Posterior cingulate gyrus (tissue), 11 donors: ENCODE measurements around the gene ITPA.

Experiments
- DNase-seq, 10 donors: peaks; one replicate each; pipeline versions ENCODE4 v3.0.0 to v3.0.0-alpha.2; 2020 to 2021; ENCODE audit warnings: mixed read lengths in 3 of 10
- intact Hi-C: fragments of 100-400 bp; cut with DNase I; formaldehyde crosslinking; loops from one replicate; pipeline ENCODE4 v1.15.1; 2023

The ITPA gene

GRCh38 chr20:3239867-3240775, 30.8 kb downstream of the ITPA start:
- intact Hi-C loops, result no loop called here
- no peak for DNase-seq

DNA sequence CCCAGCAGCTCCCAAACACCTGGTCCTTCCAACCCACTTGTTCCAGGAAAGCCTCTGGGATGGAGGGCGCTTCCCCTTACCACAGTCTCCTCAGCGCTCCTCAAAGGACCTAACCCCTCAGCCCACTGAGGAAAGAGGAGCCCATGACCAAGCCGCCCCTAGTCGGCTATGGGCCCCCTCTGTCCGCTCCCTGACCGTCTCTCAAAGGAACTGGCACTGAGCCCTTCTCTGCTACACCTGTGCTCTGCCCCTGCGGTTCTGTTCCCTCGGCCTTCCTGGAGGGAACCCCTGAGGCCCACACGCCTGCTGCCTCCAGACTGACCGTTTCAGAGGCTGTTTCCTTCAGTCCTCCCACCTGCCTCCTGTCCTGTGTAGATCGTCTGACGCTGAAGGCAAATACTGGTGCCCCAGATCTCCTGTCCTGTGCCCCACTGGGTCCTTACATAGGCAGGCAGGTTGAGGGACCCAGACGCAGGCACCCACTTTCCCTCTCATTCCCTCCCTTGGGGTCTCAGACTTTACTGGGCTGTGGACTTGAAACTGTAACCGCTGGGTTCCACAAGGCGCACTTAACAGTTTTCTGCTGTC, 31.6 kb downstream of the ITPA start:
- no peak for DNase-seq
- intact Hi-C loops, result no loop called here

GRCh38 chr20:3242172-3242692, 32.9 kb downstream of the ITPA start:
- intact Hi-C loops, result no loop called here

GRCh38 chr20:3243718-3244358, 34.5 kb downstream of the ITPA start:
- peak in 1 of 10 donors; percentile 29 for DNase-seq
- intact Hi-C loops, result no loop called here

More at GRCh38 chr20:3242172-3242692, 32.9 kb downstream of the ITPA start:
- DNase-seq, result no peak

GRCh38 chr20:3244613-3245012, 35.3 kb downstream of the ITPA start:
- peak in 1 of 10 donors; percentile 45 for DNase-seq
- intact Hi-C loops, result no loop called here

DNA sequence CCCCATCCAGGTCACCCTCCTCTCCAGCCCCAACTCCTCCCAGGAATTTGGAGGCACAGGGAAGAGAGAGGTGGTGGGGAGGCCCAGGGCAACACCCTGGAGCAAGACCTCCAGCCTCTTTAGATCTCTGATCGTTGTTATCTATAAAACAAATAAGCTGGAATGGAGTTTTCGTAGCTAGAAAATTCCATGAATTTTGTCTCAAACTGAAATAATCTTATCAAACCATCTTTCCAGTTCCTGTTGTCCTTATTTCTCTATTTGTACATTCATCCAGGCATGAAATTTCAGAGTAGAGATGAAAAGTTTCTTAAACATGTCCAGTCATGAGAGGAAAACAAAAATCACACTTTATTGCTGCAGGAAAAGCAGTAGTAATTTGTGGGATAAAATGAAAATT, 35.9 kb downstream of the ITPA start:
- intact Hi-C loops, result no loop called here
- DNase-seq, result no peak

DNA sequence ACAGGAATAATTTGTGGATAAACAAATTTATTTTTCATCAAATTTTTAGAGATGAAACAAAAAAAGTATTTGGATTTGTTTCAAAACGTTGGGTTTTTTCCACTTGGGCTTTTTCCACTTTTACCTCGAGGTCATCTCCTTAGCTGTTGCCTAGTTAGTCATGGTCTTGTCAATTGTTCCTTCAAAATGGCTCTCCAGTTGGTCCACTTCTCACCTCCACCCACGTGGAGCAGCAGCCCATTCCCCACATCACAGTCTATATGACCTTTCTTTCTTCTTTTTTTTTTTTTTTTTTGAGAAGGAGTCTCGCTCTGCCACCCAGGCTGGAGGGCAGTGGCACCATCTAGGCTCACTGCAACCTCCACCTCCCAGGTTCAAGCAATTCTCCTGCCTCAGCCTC, 36.4 kb downstream of the ITPA start:
- DNase-seq, result no peak
- intact Hi-C loops, result no loop called here

- intact Hi-C loops, result no loop called here
- DNase-seq, result peak in 1 of 10 donors; percentile 9
These were observed 37.4 kb downstream of the ITPA start for GRCh38 chr20:3246682-3247081.

DNA sequence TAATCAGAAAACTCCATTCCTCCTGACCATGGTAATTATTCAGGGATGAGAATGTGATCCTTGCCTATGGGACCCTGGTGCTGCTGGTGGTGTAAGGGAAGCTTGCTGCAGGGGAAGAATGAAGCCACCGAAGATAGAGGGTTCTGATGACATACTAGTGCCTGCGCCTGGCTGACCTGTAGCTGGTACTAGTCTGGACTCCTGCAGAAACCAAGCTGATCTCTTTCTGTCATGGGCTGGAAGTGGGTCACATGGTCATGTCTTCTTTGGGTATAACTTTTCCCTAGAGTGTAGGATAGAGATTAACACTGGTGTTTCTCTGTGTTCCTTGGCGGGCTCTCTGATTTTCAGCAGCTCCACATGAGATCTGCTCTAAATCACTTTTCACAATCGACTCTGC, 38.3 kb downstream of the ITPA start:
- peak in 1 of 10 donors; percentile 54 for DNase-seq
- intact Hi-C loops, result no loop called here

GRCh38 chr20:3248167-3248992, 39.1 kb downstream of the ITPA start:
- DNase-seq, result peak in 2 of 10 donors; percentile 18 to 87
- intact Hi-C loops, result no loop called here

- intact Hi-C loops, result no loop called here
- DNase-seq, result no peak
These were observed 39.7 kb downstream of the ITPA start for GRCh38 chr20:3248993-3249347.

GRCh38 chr20:3250091-3250504, 40.8 kb downstream of the ITPA start:
- intact Hi-C loops, result no loop called here

GRCh38 chr20:3251806-3252205, 42.5 kb downstream of the ITPA start:
- DNase-seq, result peak in 4 of 10 donors; percentile 19 to 88 (median 66)
- intact Hi-C loops, result no loop called here

More at GRCh38 chr20:3250091-3250504, 40.8 kb downstream of the ITPA start:
- peak in 2 of 10 donors; percentile 41 to 58 for DNase-seq

- DNase-seq, result peak in 2 of 10 donors; percentile 41 to 53
- intact Hi-C loops, result no loop called here
These were observed 46.4 kb downstream of the ITPA start for GRCh38 chr20:3255728-3256127.

DNA sequence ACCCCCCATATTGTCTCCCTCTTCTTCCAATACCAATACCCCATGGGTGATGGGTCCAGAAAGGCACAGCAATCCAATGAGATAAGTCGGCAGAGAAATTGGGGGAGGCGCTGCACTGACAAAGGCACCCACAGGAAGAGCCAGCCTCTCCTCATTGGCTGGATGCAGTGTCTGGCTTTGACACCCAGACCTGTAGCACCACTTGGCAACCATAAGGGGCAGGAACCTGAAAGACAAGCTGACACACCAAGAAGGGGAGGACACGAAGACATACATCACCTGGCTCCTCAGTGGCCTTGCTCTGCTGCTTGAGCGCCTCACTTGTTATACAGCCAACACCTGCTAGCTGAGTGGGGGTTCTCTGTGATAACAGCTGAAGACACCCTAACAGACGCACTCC, 49.1 kb downstream of the ITPA start:
- DNase-seq, result peak in 2 of 10 donors; percentile 26 to 30
- intact Hi-C loops, result no loop called here

DNA sequence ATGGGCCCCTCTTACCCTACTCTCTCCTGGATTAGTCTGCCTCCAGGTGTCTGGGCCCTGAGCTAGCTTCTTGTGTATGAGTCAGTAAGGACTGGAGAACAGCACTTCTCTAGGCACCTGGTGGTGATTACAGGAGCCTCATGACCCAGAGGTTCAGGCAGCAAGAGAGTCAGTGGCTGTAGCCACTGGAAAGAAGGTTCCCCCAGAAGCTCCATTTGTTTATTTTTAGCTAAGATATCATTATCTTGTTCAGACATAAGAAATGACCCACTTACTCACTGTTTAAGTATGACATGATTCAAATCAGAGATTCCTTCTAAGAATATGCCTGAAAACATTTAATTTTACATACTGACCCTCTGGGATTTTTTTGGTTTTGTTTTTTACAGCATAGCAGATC, 53.3 kb downstream of the ITPA start:
- intact Hi-C loops, result no loop called here
- peak in 2 of 10 donors; percentile 10 to 13 for DNase-seq

- peak in 1 of 10 donors; percentile 24 for DNase-seq
- intact Hi-C loops, result no loop called here
These were observed 60.8 kb downstream of the ITPA start for GRCh38 chr20:3270051-3270450.

- DNase-seq, result peak in 1 of 10 donors; percentile 22
- intact Hi-C loops, result no loop called here
These were observed 64.1 kb downstream of the ITPA start for GRCh38 chr20:3273371-3273770.
